ENCODE data around the gene PRSS21.
A peak's percentile ranks its signal among the peaks of the same experiment; 100 is the strongest.

Gene PRSS21

GRCh38 chr16:2865651-2866050, 48.6 kb downstream of the PRSS21 start:
- peaks cover 78% of the 10 kb centered on the region for H3K27me3 Mint-ChIP-seq (ENCODE audit: low read depth, poor library complexity)
- peaks cover 5% of the 10 kb centered on the region for H3K4me1 Mint-ChIP-seq
- H3K36me3 Mint-ChIP-seq (ENCODE audit: low read depth) = no peaks in the 10 kb centered on the region
- no peak for DNase-seq
- H3K9me3 Mint-ChIP-seq = peaks cover 7% of the 10 kb centered on the region
- TF ChIP-seq CTCF (IDR thresholded peaks at IDR 0.05) = no peak
- no peak overlapping the region for H3K27ac Mint-ChIP-seq
- H3K4me3 Mint-ChIP-seq = no peak overlapping the region

GRCh38 chr16:2866431-2866830, 49.4 kb downstream of the PRSS21 start:
- Mint-ChIP-seq H3K4me3 (no peak overlapping the region), H3K27ac (no peak overlapping the region), H3K27me3 (ENCODE audit: low read depth, poor library complexity) (peaks cover 80% of the 10 kb centered on the region)

GRCh38 chr16:2867661-2867986, 50.6 kb downstream of the PRSS21 start:
- Mint-ChIP-seq H3K27me3 (ENCODE audit: low read depth, poor library complexity) (peaks cover 90% of the 10 kb centered on the region), H3K36me3 (ENCODE audit: low read depth) (no peaks in the 10 kb centered on the region), H3K4me1 (peaks cover 6% of the 10 kb centered on the region), H3K9me3 (no peaks in the 10 kb centered on the region), H3K4me3 (peak overlapping the region; percentile 82), H3K27ac (no peak overlapping the region)
- TF ChIP-seq CTCF (IDR thresholded peaks at IDR 0.05) = no peak
- no peak for DNase-seq

More at GRCh38 chr16:2866431-2866830, 49.4 kb downstream of the PRSS21 start:
- TF ChIP-seq CTCF (IDR thresholded peaks at IDR 0.05) = no peak
- H3K9me3 Mint-ChIP-seq = peaks cover 2% of the 10 kb centered on the region
- no peak for DNase-seq
- H3K36me3 Mint-ChIP-seq (ENCODE audit: low read depth) = no peaks in the 10 kb centered on the region
- H3K4me1 Mint-ChIP-seq = peaks cover 5% of the 10 kb centered on the region

GRCh38 chr16:2867987-2868789, 51.2 kb downstream of the PRSS21 start:
- peaks cover 91% of the 10 kb centered on the region for H3K27me3 Mint-ChIP-seq (ENCODE audit: low read depth, poor library complexity)
- DNase-seq = peak; percentile 97
- H3K4me1 Mint-ChIP-seq = peaks cover 11% of the 10 kb centered on the region
- H3K36me3 Mint-ChIP-seq (ENCODE audit: low read depth) = no peaks in the 10 kb centered on the region
- peak; percentile 99 for TF ChIP-seq CTCF (IDR thresholded peaks at IDR 0.05)
- H3K9me3 Mint-ChIP-seq = no peaks in the 10 kb centered on the region
- no peak overlapping the region for H3K27ac Mint-ChIP-seq
- H3K4me3 Mint-ChIP-seq = peak overlapping the region; percentile 82

Data from nephron progenitor cell (in vitro differentiated cells).